ENCODE measurements around the gene MACROH2A1. TPM values are rescaled to one million over a fixed set of nuclear protein-coding genes. Genes with fewer than 3 reads are reported as not detected.

Gene MACROH2A1
- total RNA-seq, 1 experiment from 2014 or later = 83.8 TPM

DNA sequence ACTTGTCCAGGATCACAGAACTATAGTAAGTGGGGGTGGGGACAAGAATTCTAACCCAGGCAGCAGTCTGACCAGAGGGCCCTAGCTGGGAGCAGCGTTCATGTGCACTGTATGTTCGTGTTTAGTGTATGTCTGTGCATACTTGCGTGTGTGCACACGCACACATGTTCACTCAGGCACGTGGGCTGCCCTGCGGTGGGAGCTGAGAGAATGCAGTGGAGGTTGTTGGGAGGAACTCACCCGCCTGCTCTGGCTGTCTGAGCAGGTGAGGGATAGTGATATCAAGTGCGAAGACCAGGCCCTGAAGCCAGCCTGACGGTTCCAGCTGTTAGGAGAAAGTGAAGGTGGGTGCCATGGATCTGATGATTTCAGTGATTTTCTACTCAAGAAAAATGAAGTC lies 47.2 kb upstream of the MACROH2A1 start (continued):
- TF ChIP-seq, protein P1, sequence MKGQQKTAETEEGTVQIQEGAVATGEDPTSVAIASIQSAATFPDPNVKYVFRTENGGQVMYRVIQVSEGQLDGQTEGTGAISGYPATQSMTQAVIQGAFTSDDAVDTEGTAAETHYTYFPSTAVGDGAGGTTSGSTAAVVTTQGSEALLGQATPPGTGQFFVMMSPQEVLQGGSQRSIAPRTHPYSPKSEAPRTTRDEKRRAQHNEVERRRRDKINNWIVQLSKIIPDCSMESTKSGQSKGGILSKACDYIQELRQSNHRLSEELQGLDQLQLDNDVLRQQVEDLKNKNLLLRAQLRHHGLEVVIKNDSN (CRISPR knock-in tag; IDR thresholded peaks at IDR 0.05) = no peak
- no peak for TF ChIP-seq SP1 (CRISPR knock-in tag; conservative IDR thresholded peaks at IDR 0.05)
- TF ChIP-seq RELA (CRISPR knock-in tag; IDR thresholded peaks at IDR 0.05; ENCODE audit: borderline replicate concordance) = no peak
- no peak for TF ChIP-seq CREB1 (CRISPR knock-in tag; IDR thresholded peaks at IDR 0.05)
- TF ChIP-seq, protein P2, sequence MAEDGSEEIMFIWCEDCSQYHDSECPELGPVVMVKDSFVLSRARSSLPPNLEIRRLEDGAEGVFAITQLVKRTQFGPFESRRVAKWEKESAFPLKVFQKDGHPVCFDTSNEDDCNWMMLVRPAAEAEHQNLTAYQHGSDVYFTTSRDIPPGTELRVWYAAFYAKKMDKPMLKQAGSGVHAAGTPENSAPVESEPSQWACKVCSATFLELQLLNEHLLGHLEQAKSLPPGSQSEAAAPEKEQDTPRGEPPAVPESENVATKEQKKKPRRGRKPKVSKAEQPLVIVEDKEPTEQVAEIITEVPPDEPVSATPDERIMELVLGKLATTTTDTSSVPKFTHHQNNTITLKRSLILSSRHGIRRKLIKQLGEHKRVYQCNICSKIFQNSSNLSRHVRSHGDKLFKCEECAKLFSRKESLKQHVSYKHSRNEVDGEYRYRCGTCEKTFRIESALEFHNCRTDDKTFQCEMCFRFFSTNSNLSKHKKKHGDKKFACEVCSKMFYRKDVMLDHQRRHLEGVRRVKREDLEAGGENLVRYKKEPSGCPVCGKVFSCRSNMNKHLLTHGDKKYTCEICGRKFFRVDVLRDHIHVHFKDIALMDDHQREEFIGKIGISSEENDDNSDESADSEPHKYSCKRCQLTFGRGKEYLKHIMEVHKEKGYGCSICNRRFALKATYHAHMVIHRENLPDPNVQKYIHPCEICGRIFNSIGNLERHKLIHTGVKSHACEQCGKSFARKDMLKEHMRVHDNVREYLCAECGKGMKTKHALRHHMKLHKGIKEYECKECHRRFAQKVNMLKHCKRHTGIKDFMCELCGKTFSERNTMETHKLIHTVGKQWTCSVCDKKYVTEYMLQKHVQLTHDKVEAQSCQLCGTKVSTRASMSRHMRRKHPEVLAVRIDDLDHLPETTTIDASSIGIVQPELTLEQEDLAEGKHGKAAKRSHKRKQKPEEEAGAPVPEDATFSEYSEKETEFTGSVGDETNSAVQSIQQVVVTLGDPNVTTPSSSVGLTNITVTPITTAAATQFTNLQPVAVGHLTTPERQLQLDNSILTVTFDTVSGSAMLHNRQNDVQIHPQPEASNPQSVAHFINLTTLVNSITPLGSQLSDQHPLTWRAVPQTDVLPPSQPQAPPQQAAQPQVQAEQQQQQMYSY (CRISPR knock-in tag; IDR thresholded peaks at IDR 0.05) = no peak
- no peak for TF ChIP-seq ZNF416 (CRISPR knock-in tag; IDR thresholded peaks at IDR 0.05)
- TF ChIP-seq KAT7 (CRISPR knock-in tag; IDR thresholded peaks at IDR 0.05; ENCODE audit: borderline replicate concordance) = no peak
- TF ChIP-seq NR3C1 (CRISPR knock-in tag; conservative IDR thresholded peaks at IDR 0.05; ENCODE audit: low read depth) = no peak

DNA sequence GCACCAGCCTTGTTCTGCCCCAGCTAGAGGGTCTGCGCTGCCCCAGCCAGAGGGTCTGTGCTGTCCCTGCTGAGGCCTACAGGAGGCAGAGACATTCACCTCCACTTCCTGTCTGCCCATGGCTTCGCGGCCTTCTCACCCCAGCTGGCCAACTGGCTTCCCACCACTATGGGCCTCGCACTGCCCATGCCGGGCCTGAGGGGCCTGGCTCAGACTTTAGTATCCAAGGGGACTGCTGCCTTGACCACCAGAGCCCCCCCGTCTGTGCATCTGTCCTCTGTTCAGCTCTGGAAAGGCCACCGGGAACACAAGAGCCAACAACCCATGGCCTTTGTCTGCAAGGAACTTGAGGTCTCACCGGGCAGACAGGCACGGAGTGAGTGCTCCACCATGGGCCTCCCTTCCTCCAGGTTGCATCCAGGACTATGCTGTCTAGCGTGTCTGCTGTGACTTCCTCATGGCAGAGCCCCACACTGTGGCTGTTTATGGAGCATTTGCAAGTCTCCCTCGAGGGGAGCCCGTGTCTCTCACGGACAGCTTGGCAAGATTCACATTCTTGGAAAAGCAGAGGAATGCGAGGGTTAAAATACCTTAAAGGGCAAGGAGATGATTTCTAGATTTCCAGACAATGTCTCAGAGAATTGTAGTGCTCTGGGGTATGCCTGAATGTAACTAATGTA lies 46.4 kb upstream of the MACROH2A1 start:
- Mint-ChIP-seq H3K4me3 (no peak overlapping the region), H3K36me3 (no peaks in the 10 kb centered on the region), H3K4me1 (peaks cover 9% of the 10 kb centered on the region), H3K9me3 (no peaks in the 10 kb centered on the region), H3K27me3 (ENCODE audit: low read depth) (no peaks in the 10 kb centered on the region; the same call in 1 of the 2 replicates), H3K27ac (no peak overlapping the region)
- TF ChIP-seq ZNF317 (CRISPR knock-in tag; IDR thresholded peaks at IDR 0.05; ENCODE audit: borderline replicate concordance, low read depth) (no peak), ETV6 (CRISPR knock-in tag; IDR thresholded peaks at IDR 0.05) (no peak), PRRX2 (CRISPR knock-in tag; IDR thresholded peaks at IDR 0.05) (no peak), TEAD4 (CRISPR knock-in tag; IDR thresholded peaks at IDR 0.05) (no peak), JUN (CRISPR knock-in tag; IDR thresholded peaks at IDR 0.05) (no peak)
- TF ChIP-seq, protein P1 (CRISPR knock-in tag; IDR thresholded peaks at IDR 0.05) = no peak
- TF ChIP-seq, protein P3, sequence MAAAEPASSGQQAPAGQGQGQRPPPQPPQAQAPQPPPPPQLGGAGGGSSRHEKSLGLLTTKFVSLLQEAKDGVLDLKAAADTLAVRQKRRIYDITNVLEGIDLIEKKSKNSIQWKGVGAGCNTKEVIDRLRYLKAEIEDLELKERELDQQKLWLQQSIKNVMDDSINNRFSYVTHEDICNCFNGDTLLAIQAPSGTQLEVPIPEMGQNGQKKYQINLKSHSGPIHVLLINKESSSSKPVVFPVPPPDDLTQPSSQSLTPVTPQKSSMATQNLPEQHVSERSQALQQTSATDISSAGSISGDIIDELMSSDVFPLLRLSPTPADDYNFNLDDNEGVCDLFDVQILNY (CRISPR knock-in tag; IDR thresholded peaks at IDR 0.05) = no peak
- TF ChIP-seq, protein P4, sequence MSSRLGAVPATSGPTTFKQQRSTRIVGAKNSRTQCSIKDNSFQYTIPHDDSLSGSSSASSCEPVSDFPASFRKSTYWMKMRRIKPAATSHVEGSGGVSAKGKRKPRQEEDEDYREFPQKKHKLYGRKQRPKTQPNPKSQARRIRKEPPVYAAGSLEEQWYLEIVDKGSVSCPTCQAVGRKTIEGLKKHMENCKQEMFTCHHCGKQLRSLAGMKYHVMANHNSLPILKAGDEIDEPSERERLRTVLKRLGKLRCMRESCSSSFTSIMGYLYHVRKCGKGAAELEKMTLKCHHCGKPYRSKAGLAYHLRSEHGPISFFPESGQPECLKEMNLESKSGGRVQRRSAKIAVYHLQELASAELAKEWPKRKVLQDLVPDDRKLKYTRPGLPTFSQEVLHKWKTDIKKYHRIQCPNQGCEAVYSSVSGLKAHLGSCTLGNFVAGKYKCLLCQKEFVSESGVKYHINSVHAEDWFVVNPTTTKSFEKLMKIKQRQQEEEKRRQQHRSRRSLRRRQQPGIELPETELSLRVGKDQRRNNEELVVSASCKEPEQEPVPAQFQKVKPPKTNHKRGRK (CRISPR knock-in tag; IDR thresholded peaks at IDR 0.05; ENCODE audit: borderline replicate concordance) = no peak
- TF ChIP-seq, protein P2 (CRISPR knock-in tag; IDR thresholded peaks at IDR 0.05) = no peak
- ChIA-PET POLR2A (interaction anchor here (0.6 kb wide), 1 partner anchor 43 kb away, joined by 7 read pairs; no protein-coding TSS in a partner anchor), CTCF (interaction anchor here (0.6 to 2.9 kb wide), 7 partner anchors 12 to 605 kb away, joined by 3 to 14 read pairs (median 4); no protein-coding TSS in a partner anchor)
- ATAC-seq (no peak; the same call in 1 of the 2 replicates), DNase-seq (ENCODE audit: low spot score) (no peak)
